Activated T-helper 9 cell treated with anti-CD3 and anti-CD28 coated beads, Interleukin-2, amount 50 U/mL, for 16 hours (primary cell): Measurements from ENCODE around the gene C1orf35.
A peak's percentile ranks its signal among the peaks of the same experiment; 100 is the strongest.

Source experiments
- DNase-seq: peaks from one replicate; pipeline ENCODE4 v3.0.0-alpha.2; 2020; ENCODE audit warnings: low read depth

C1orf35 gene

GRCh38 chr1:228102791-228103620, at the start of gene C1orf35:
Gene C1orf35 (minus strand): TSS chr1:228103325. CDS start chr1:228103227, 98 bp downstream.
- peak; percentile 91 for DNase-seq

GRCh38 chr1:228152918-228153258, 49.8 kb upstream of the C1orf35 start:
- DNase-seq: no peak

- DNase-seq: no peak
Measured at GRCh38 chr1:228152097-228152917, 49.2 kb upstream of the C1orf35 start.

- DNase-seq: no peak
Measured at GRCh38 chr1:228151180-228151925, 48.2 kb upstream of the C1orf35 start.

- DNase-seq: no peak
Measured at GRCh38 chr1:228150461-228151179, 47.5 kb upstream of the C1orf35 start.

- no peak for DNase-seq
Measured at GRCh38 chr1:228150120-228150460, 47.0 kb upstream of the C1orf35 start.

- no peak for DNase-seq
Measured at GRCh38 chr1:228149406-228150119, 46.4 kb upstream of the C1orf35 start, which contains the start of gene GJC2. Gene GJC2 (plus strand): TSS chr1:228149930. CDS start chr1:228157759, 7,829 bp downstream.

- no peak for DNase-seq
Measured at GRCh38 chr1:228148935-228149405, 45.8 kb upstream of the C1orf35 start.

- DNase-seq: no peak
Measured at GRCh38 chr1:228148196-228148861, 45.2 kb upstream of the C1orf35 start.

GRCh38 chr1:228147768-228148167, 44.6 kb upstream of the C1orf35 start:
- DNase-seq: no peak

GRCh38 chr1:228147151-228147693, 44.1 kb upstream of the C1orf35 start:
- DNase-seq: no peak

- DNase-seq: no peak
Measured at GRCh38 chr1:228146417-228147150, 43.5 kb upstream of the C1orf35 start.

GRCh38 chr1:228145463-228146416, 42.6 kb upstream of the C1orf35 start:
- DNase-seq: no peak

GRCh38 chr1:228144993-228145343, 41.8 kb upstream of the C1orf35 start:
- no peak for DNase-seq

- no peak for DNase-seq
Measured at GRCh38 chr1:228144193-228144992, 41.3 kb upstream of the C1orf35 start.

- no peak for DNase-seq
Measured at GRCh38 chr1:228143480-228144192, 40.5 kb upstream of the C1orf35 start.

- no peak for DNase-seq
Measured at GRCh38 chr1:228142701-228143136, 39.6 kb upstream of the C1orf35 start.
